Astrocyte (in vitro differentiated cells and primary cell): ENCODE results near the gene CCDC78.

Experiments used
- EZH2 ChIP-seq: IDR thresholded peaks from 2 replicates; pipeline ENCODE4 v1.6.1; 2012; ENCODE audit warnings: mild to moderate bottlenecking, low read length, inconsistent platforms; ENCODE audit not compliant: insufficient read depth
- TF ChIP-seq, protein P1 (sequence below): IDR thresholded peaks from 2 replicates; pipeline ENCODE4 v1.5.1; 2011; ENCODE audit warnings: low read depth, mild to moderate bottlenecking, inconsistent platforms, low read length, moderate library complexity; ENCODE audit not compliant: insufficient read depth

DNA sequence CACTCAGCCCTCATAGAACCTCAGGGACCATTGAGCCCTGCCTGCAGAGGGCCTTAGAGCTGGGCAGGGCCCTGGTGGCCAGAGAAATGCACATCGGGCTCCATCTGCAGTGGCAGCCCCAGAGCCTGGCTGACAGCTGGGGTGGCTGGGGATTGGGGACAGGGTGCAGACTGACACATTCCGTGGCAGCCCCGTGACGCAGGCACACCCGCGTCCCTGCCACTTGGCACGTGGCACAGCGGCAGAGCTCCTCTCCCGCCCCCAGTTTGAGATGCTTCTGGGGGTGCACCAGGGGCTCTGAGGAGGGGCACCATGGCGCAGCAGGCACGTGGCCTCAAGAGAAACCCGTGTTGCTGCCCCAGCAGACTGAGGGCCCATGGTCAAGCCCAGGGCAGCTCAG, 22.8 kb downstream of the CCDC78 start:
- TF ChIP-seq, protein P1, sequence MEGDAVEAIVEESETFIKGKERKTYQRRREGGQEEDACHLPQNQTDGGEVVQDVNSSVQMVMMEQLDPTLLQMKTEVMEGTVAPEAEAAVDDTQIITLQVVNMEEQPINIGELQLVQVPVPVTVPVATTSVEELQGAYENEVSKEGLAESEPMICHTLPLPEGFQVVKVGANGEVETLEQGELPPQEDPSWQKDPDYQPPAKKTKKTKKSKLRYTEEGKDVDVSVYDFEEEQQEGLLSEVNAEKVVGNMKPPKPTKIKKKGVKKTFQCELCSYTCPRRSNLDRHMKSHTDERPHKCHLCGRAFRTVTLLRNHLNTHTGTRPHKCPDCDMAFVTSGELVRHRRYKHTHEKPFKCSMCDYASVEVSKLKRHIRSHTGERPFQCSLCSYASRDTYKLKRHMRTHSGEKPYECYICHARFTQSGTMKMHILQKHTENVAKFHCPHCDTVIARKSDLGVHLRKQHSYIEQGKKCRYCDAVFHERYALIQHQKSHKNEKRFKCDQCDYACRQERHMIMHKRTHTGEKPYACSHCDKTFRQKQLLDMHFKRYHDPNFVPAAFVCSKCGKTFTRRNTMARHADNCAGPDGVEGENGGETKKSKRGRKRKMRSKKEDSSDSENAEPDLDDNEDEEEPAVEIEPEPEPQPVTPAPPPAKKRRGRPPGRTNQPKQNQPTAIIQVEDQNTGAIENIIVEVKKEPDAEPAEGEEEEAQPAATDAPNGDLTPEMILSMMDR: no peak
- TF ChIP-seq EZH2: no peak
